Midbrain (tissue), 1 donor: ENCODE data around the gene OSBPL1A.
"Not testable (repeated sequence)": the region's sequence is repeated elsewhere in the genome, so short reads cannot be mapped to it uniquely, and the experiment has no call there.

ENCODE experiments used
- DNase-seq: peaks from one replicate; lab custom pipeline; 2025; lab: John Stamatoyannopoulos, UW

Gene OSBPL1A

DNA sequence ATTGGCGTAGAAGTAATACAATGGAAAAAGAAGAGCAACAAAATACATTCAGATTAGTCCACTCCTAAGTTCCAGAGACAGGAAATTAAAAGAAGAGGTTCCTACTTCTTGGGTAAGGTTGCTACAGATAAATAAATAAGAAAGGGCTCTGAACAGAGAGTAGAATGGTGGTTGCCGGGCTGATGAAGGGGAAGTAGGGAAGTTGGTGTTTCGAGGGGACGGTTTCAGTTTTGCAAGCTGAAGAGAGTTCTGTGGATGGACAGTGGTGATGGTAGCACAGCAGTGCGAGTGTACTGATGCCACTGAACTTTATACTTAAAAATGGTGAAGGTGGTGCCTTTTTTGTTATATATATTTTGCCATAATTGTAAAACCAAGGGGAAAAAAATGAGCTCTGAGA is 210.6 kb downstream of the OSBPL1A start:
- DNase-seq, result no peak

DNA sequence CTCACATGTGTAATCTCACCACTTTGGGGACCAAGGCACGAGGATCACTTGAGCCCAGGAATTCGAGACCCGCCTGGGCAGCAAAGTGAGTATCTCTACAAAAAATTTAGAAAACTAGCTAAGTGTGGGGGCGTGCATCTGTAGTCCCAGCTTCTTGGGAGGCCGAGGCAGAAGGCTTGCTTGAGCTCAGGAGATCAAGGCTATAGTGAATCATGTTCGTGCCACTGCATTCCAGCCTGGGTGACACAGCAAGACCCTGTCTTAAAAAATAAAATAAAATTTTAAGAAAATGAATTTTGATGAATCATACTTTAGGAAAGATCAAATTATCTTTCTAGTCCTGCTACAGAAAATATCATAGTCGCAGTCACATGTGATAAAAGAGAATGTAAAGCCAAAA is 211.8 kb downstream of the OSBPL1A start:
- DNase-seq, result no peak

DNA sequence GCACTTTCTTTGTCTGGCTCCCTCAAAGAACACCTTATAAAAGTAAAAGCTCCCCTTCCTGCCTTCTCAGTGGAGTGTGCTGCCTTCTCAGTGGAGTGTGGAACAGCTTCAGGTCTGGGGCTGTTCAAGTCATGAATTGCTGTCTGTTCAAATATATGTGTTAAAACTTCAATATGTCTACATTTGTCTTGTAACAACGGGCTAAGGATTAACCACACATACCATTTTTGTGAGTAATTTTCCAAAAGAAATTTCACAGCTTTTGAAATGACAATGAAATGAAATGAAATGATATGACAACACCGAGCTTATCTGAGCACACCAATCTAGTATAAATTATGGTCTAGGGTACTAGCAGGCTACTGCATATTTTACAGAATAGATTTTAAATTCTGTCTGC is 215.8 kb downstream of the OSBPL1A start:
- DNase-seq, result no peak

DNA sequence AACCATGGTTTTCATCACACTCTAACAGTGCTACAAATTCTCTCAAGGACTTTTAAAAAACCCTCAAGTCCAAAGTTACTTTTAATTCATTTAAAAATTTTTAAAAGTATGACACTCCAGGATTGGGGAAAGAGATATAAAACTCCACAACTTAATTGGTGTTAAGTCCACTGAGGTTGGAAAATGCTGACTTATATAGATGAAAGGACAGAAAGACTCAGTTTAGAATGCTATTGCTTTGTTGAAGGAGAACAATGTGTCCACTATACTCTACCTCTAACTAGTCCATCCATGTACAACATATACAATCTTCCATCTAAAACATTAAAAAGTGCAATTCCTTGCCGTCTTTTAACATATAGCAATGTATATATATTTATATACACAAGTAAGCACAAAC is 217.6 kb downstream of the OSBPL1A start:
- DNase-seq, result peak; percentile 35

DNA sequence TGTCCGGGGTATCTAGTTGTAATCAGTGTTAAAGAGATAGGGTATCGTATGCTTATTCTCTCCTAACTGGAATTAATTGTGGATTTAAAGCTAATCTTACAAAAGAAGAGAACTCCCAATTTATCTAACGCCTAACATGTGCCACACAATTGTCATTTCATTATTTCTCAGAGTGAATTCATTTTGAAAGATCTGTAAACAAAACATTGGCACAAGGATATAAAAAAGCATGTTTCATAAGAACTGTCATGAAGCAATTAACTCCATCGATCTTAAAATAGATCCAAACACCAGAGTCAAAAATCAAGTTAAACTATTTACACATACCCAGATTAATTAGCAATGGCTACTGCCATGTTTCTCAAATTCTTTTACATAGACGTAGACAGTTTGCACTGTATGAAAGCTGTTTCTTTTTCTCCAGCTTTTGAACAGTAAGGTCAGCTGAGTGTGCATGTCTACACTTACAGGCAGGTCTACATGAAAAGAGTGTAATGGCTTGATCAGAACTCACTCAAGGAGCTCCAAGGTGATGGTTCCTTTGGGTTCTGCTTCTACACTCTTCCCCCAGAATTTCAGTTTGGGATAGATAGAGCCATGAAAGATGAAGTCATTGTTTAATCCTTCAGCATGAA is 220.0 kb downstream of the OSBPL1A start:
- DNase-seq, result no peak

DNA sequence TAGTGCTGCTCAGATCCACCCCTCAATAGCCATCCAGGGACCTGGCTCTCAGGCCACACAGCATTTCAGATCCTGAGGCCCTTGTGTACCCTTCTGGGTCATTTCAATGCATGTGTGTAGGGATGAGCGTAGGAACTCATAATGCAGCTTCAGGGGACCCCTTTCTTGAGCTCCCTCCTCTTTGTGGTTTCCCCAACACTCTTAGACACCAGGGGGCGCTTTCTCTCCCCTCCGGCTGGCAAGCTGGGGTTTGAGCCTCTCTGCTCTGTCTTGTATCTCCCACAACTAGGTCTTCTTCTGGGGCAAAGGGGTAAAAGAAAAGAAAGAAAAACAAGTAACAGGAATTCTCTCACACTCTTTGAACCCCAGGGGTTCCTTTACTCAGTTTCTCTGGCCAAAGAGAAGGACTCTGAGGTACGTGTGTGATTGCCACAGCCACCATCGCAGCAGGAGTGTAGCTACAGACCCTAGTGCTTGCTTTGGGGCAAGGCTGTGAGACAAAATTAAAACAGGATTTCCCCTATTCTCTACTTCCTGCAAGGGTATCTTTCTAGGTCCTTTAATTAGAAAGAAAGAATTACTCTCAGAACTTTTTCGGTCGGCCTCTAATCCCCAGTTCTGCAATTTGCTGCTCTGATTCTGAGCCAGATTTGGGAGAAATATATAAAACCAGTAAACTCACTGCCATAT is 220.8 kb downstream of the OSBPL1A start:
- DNase-seq, result peak; percentile 79

DNA sequence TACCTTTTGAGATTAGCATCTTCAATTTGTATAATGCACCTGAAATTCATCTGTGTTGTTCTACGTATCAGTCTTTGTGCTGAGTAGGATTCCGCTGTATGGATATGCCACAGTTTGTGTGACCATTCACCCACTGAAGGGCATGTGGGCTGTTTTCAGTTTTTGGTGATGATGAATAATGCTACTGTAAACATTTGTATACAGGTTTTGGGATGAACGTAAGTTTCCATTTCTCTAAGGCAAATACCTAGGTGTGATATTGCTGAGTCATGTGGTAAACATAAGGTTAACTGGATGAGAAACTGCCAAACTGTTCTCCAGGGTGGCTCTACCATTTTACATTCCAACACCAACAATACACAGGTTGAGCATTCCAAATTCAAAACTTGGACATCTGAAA is 223.6 kb downstream of the OSBPL1A start:
- DNase-seq, result no peak

DNA sequence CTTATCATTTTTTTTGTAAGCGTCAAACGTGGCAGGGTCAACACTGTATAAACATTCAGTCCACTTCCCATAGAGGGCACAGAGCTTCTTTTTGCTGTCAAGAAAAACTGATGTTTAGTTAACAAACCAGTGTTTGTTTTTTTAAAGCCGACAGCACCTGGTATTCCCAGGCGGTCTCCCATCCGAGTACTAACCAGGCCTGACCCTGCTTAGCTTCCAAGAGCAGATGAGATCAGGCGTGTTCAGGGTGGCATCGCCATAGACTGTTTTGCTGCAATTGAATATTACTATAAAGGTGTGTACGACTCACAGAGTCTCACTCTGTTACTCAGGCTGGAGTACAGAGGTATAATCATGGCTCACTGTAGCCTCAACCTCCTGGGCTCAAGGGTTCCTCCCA is 227.3 kb downstream of the OSBPL1A start:
- DNase-seq, result no peak

DNA sequence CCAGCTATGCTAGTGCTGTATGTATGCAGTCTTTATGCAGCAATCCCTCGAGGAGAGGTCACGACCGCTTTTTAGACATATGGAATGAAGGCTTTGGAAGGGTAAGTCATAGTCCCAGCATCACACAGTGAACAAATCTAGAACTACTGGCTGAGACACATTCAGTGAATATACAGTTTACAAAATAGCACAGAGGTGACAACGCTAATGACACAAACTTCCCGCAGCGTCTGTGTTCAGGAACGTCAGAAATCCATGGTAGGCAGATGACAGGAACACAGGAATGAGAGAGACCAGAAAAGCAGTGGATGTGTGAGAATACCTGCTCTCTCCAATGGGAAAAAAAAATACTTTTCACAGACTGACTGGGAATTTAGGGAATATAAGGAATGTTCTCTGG is 229.1 kb downstream of the OSBPL1A start:
- DNase-seq, result no peak

DNA sequence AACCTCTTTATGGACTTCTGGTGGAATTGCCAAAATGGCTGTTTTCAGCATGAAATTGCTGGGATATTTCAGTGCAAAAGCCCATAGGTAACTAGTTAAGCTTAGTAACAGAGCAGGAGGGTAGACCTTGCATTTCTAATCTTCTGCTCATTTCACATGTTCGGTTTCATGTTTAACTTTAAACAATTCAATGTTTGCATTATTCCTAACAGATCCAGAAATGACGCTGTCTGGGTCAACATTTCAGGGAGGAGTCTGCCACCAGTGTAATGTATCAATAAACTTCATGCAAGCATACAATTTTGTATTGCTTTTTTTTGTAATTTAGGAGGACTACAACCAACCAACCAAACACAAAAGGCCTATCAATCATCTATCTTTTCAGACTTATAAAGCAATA is 236.3 kb downstream of the OSBPL1A start:
- no peak for DNase-seq

DNA sequence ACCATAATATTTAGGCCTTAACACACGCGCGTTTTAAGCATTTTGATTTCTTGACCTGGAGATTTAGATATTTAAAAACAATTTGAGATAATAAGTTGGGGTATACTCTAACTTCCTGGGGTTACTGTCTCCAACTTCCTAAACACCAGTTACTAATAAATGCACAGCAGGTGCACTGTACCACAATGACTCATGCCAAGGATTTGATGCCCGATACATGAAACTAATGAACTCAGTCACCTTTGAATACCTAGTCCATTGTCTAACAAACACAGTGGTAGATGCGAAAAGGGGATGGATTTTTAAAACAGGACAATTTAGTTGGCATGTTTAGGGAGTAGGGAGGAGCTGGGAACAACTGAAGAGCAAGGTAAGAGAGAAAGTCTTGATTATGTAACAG is 237.5 kb downstream of the OSBPL1A start:
- no peak for DNase-seq

DNA sequence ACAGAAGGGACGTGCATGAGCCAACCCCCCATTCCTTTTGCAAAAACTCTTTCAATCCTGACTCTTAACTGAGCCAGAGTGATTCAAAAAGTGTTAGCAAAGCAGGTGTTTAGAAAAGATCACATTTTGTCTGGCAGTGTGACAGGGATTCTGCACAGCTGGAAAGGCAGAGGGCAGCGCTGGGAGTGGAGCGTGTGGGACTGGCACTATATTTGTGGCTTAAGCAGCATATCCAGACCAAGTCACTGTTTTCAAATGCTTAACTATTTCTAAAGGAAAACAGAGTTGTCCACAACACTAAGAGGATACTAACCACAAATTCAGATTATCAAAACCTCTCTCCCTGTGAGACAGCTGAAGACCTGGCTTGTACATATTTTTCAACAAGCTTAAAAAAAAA is 239.8 kb downstream of the OSBPL1A start:
- DNase-seq, result no peak

DNA sequence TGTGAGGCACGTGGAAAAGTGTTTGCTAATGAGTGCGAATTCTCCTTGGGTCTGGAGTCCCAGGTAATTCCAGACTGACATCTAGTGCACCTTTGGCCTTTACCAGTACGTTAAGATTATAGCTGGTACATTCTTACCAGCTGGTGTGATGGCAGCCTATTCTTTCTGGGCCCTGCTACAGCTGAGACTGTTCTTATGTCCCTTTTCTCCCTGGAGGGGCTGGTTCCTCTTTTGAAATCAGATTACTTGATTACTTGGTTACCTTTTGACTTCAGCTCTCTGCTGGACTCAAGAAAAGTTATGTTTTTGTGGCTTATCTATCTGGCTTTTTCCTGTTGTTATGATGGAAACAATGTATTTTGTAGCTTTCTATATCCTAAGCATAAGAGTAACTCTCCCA is 244.2 kb downstream of the OSBPL1A start:
- DNase-seq, result no peak

DNA sequence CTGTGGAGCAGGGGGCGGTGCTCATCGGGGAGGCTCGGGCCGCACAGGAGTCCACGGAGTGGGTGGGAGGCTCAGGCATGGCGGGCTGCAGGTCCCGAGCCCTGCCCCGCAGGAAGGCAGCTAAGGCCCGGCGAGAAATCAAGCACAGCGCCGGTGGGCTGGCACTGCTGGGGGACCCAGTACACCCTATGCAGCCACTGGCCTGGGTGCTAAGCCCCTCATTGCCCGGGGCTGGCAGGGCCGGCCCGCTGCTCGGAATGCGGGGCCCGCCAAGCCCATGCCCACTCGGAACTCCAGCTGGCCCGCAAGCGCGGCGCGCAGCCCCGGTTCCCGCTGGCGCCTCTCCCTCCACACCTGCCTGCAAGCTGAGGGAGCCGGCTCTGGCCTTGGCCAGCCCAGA is 248.0 kb downstream of the OSBPL1A start:
- DNase-seq, result not testable (repeated sequence)

DNA sequence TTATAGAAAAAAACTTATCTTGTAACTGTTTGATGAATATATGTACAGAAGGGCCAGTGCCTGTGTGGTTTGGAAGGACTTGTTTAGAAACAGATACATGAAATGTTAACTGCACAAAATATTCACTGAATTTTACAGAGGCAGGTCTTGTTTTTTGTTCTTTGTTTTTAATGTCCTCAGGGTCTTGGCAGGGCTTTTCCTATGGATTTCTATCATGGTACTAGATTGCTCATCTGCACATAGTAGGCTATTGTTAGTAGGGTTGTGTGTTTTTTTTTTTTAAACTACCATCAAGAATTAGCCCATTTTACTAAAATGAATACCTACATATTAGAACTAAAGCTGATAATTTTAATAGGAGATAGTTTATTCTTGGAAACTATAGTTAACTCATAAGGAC is 255.2 kb downstream of the OSBPL1A start:
- no peak for DNase-seq

DNA sequence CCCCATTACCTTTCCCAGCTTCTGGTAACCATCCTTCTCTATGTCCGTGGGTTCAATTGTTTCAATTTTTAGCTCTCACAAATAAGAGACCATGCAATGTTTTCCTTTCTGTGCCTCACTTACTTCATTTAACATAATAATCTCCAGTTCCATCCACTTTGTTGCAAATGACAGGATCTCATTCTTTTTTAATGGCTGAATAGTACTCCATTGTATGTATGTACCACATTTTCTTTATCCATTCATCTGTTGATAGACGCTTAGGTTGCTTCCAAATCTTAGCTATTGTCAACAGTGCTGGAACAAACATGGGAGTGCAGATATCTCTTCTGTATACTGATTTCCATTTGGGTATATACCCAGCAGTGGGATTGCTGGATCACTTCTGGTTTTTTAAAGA is 256.9 kb downstream of the OSBPL1A start:
- DNase-seq, result no peak

DNA sequence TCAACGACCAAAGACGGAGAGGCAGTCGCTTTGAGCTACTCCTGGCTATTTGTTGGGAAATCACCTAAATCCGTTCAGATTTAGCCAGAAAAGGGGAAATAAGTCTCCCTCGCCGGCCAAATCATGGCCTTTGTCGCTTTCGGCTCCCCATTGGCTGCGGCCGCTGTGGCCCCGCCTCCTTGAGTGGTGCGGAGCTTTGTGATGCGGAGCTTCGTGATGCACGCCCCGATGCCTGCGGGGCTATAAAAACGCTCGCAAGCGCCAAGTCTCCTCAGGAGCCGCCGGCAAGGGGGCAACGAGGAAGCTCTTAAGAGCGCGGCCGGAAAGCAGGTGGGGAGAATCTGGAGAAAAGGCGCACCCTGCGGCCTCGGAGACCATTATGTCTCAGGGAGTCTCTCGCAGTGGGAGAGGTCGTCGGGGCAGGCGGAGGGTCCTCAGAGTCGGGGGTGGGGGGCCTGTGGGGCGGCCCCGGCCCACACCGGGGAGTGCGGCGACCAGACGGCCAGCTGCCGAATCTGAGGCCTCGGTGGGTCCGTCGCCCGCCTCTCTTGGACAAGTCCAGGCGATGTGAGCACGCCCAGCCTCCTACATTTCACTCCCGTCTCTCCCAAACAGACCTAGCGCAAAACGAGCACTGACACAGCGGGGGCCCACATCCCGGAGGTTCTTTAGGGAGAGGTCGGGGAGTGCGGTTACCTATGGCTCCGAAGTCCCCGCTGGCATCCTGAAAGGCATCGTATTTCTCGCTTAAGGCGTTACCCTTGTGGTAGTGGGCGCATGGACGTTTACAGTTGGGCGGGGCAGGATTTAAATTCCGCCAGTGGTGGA is 258.6 kb downstream of the OSBPL1A start, which contains the start of gene CABYR:
TSS of gene CABYR (plus strand) at position 274 of the 828 bp plus-strand sequence. CDS start 4,053 bp downstream, outside the sequence.
- peak; percentile 84 for DNase-seq

DNA sequence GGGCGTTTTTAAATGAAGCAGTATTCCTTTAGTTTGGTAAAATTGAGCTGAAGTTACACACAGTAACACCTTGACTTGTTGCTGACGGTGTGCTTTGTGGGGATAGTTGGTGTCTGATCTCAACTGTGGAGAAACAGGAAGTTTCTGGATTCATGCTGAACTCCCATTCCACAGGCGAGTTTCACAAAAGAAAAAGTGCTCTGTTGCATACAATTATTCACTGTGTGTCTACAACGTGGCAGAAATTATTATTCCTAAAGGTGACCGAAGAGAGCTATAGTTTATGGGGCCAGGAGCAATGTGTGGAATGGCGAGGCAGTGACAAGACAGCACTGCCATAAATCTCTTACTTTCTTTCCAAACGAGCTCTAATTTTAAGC is 259.2 kb downstream of the OSBPL1A start:
- DNase-seq, result no peak

DNA sequence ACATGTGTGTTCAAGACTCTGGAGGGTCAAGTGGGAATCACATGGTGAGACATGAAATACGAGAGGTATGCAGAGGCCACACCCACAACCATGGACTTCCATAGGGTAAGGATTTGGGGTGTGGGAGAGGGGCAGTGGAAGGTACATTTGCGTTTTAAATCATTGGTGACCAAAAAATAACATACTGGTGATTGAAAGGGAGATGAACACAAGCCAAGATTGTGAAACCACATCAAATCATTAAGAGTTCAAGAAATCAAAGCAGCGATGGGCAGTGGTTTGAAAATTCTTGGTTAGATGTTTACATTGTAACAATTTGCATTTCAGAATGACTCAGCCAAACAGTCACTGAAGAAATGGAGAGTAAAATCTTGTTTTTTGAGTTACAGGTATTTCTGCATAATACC is 260.7 kb downstream of the OSBPL1A start:
- no peak for DNase-seq

DNA sequence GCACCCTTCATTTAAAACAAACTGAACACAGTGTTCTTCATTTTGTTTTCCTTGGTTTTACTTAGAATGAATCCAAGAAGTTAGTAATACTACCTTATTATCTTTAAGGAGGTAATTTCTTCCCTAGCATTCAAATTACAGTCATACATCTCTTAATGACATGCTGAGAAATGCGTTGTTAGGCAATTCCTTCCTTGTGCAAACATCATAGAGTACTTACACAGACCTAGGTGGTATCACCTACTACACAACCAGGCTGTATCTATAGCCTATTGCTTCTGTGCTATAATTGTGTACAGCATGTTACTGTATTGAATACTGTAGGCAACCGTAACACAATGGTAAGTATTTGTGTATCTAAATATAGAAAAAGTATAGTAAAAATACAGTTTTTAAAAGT is 267.1 kb downstream of the OSBPL1A start:
- no peak for DNase-seq

DNA sequence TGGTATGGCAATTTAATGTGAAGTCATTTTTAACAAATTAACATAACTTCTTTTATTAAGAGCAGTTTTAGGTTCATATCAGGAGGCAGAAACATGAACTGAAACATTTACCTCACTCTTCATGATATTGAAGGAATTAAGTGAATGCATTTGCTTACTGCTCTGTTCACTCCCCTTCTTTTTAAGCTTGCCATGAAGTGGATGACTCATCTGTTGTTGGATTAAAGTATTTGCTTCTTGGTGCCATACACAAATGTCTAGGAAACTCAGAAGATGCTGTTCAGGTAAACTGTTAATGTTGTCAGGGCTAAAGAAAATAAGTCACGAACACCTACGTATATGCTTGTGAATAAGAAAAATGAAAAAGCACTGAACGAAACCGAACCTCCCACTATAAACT is 268.9 kb downstream of the OSBPL1A start:
- no peak for DNase-seq

DNA sequence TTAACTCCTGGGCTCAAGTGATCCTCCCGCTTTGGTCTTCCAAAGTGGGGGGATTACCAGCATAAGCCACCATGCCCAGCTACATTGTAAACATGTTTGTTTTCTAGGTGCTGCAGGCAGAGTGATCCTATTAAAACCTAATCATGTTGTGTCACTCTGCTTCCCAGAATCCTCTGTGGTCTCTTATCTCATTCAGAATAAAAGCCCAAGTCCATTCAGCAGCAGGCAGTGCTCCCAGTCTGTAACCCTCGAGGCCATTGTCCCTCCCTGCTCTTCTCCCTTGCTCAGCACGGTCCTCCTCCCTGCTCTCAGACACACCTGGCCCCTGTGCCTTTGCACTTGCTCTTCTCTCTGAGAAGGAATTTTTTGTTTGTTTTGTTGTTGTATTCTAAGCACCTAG is 269.9 kb downstream of the OSBPL1A start:
- no peak for DNase-seq
